AG04450 (cell line): Measurements from ENCODE around the gene PPFIBP2. TPM values are rescaled to one million over a fixed set of nuclear protein-coding genes. Genes with fewer than 3 reads are reported as not detected.

Source experiments
- CTCF ChIA-PET: fragments of 300-600, 350-600 bp; formaldehyde crosslinking; extraction: SDS; loops from one replicate; lab custom pipeline; 2022; ENCODE audit warnings: antibody characterized with exemption, inconsistent platforms; lab: Charles Lee
- POLR2A ChIA-PET: fragments of 350-600 bp; formaldehyde crosslinking; extraction: SDS; loops from one replicate; lab custom pipeline; 2021; ENCODE audit warnings: antibody characterized with exemption, inconsistent platforms; lab: Yijun Ruan, JAX
- DNase-seq: peaks from one replicate; pipeline ENCODE4 v3.0.0-alpha.2; 2011; ENCODE audit warnings: low read depth, low spot score
- H3K27ac ChIP-seq: one replicate; pipeline ENCODE4 v1.5.1; 2012; ENCODE audit warnings: low read depth, low read length, control low read depth
- H3K27me3 ChIP-seq: one replicate; pipeline ENCODE4 v1.6.0; 2012; ENCODE audit warnings: low read length; ENCODE audit not compliant: control insufficient read depth, insufficient read depth
- H3K4me3 ChIP-seq: 2 replicates; pipeline ENCODE4 v1.5.1; 2011; ENCODE audit warnings: mild to moderate bottlenecking, low read depth, low read length, control low read depth
- H3K9me3 ChIP-seq: 2 replicates; pipeline ENCODE4 v1.5.1; 2012; ENCODE audit warnings: low read length; ENCODE audit not compliant: control insufficient read depth, insufficient read depth
- polyA plus RNA-seq: library from polyadenylated mRNA; depleted of rRNA; stranded (reverse); fragments of >200 nt; gene quantifications from 2 replicates; pipeline ENCODE4 v1.2.3, GENCODE V29; 2011
- TF ChIP-seq, protein P1 (sequence below): IDR thresholded peaks from 2 replicates; pipeline ENCODE4 v1.5.1; 2011; ENCODE audit warnings: low read depth, low read length, control low read depth, inconsistent platforms

PPFIBP2 gene
- polyA plus RNA-seq, 1 experiment: 4.1 TPM

DNA sequence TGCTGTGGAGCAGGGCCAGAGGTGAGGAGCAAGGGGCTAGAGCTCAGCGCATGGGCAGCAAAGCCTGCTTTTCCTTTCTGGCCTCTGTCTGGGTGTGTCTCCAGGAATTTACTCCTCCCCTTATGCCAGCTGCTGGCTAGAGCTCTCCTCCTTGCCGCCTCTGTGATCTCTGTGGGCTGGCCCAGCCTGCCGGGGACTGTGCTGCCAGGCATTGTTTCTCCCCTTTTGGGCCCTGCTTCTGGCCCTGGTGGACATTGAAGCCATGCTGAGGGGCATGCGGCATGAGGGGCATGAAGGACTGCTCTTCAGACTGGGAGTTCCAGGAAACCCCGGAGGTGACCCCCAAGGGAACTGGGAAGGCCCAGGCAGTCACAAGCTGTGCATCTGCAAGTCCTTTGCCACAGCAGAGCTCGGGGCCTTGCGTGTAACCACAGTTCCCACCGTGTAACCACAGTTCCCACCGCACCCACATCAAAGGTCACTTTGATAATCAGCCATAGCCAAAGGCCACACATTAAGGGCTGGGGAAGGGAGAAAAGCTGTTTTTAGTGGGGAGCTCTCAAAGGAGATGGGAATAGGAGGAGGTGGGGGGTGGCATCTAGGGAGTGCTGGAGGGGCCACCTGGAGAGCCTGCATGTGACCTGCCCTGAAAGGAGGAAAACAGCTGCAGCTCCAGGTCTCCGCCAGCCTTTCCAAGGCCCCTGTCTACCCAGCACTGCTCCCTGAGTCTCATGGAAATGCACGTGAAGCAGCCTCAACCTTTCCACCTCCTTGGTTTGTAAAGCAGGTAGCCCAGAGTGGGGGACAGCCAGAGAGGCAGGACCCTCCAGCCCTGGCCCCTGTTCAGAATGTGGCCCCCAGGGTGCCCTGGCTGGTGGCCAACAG lies 62.3 kb downstream of the PPFIBP2 start:
- TF ChIP-seq, protein P1, sequence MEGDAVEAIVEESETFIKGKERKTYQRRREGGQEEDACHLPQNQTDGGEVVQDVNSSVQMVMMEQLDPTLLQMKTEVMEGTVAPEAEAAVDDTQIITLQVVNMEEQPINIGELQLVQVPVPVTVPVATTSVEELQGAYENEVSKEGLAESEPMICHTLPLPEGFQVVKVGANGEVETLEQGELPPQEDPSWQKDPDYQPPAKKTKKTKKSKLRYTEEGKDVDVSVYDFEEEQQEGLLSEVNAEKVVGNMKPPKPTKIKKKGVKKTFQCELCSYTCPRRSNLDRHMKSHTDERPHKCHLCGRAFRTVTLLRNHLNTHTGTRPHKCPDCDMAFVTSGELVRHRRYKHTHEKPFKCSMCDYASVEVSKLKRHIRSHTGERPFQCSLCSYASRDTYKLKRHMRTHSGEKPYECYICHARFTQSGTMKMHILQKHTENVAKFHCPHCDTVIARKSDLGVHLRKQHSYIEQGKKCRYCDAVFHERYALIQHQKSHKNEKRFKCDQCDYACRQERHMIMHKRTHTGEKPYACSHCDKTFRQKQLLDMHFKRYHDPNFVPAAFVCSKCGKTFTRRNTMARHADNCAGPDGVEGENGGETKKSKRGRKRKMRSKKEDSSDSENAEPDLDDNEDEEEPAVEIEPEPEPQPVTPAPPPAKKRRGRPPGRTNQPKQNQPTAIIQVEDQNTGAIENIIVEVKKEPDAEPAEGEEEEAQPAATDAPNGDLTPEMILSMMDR: no peak
- Histone ChIP-seq H3K27me3 (no peaks in the 10 kb centered on the region), H3K4me3 (no peak overlapping the region), H3K9me3 (no peaks in the 10 kb centered on the region), H3K27ac (peak overlapping the region; percentile 47)
- CTCF ChIA-PET: interaction anchor here (0.6 to 10.4 kb wide), 3 partner anchors 39 to 688 kb away, joined by 3 to 184 read pairs (median 7); partner anchors contain the start of gene LMO1
- POLR2A ChIA-PET: interaction anchor here (0.6 kb wide), 1 partner anchor 1150 kb away, joined by 3 read pairs; no protein-coding TSS in a partner anchor
- no peak for DNase-seq

GRCh38 chr11:7576726-7577290 lies 63.0 kb downstream of the PPFIBP2 start:
- peak overlapping the region; percentile 63 for H3K27ac ChIP-seq
- peak overlapping the region; percentile 55 for H3K4me3 ChIP-seq
- ChIA-PET CTCF (interaction anchor here (1.7 to 10.4 kb wide), 2 partner anchors 77 to 89 kb away, joined by 7 to 184 read pairs; no protein-coding TSS in a partner anchor), POLR2A (interaction anchor here (0.6 to 1.9 kb wide), 2 partner anchors 81 to 1151 kb away, joined by 3 to 6 read pairs; no protein-coding TSS in a partner anchor)
- H3K27me3 ChIP-seq: no peaks in the 10 kb centered on the region
- no peaks in the 10 kb centered on the region for H3K9me3 ChIP-seq
- TF ChIP-seq, protein P1: no peak
- DNase-seq: no peak

- TF ChIP-seq, protein P1: no peak
- H3K27me3 ChIP-seq: no peaks in the 10 kb centered on the region
- DNase-seq: no peak
- POLR2A ChIA-PET: interaction anchor here (1.9 kb wide), 1 partner anchor 80 kb away, joined by 6 read pairs; no protein-coding TSS in a partner anchor
- H3K9me3 ChIP-seq: no peaks in the 10 kb centered on the region
- CTCF ChIA-PET: interaction anchor here (0.7 to 10.4 kb wide), 4 partner anchors 76 to 482 kb away, joined by 3 to 184 read pairs (median 6); no protein-coding TSS in a partner anchor
- H3K27ac ChIP-seq: peak overlapping the region; percentile 63
- peak overlapping the region; percentile 55 for H3K4me3 ChIP-seq
Measured at GRCh38 chr11:7577291-7578190, 63.7 kb downstream of the PPFIBP2 start.

GRCh38 chr11:7578276-7578955 lies 64.6 kb downstream of the PPFIBP2 start:
- DNase-seq: no peak
- no peaks in the 10 kb centered on the region for H3K9me3 ChIP-seq
- H3K4me3 ChIP-seq: peak overlapping the region; percentile 55
- POLR2A ChIA-PET: interaction anchor here (1.9 kb wide), 1 partner anchor 79 kb away, joined by 6 read pairs; no protein-coding TSS in a partner anchor
- CTCF ChIA-PET: interaction anchor here (1.0 to 10.4 kb wide), 4 partner anchors 37 to 117 kb away, joined by 4 to 184 read pairs (median 6); no protein-coding TSS in a partner anchor
- no peak overlapping the region for H3K27ac ChIP-seq
- no peaks in the 10 kb centered on the region for H3K27me3 ChIP-seq
- TF ChIP-seq, protein P1: no peak
